ENCODE results near the gene CAMTA1.

Gene CAMTA1

DNA sequence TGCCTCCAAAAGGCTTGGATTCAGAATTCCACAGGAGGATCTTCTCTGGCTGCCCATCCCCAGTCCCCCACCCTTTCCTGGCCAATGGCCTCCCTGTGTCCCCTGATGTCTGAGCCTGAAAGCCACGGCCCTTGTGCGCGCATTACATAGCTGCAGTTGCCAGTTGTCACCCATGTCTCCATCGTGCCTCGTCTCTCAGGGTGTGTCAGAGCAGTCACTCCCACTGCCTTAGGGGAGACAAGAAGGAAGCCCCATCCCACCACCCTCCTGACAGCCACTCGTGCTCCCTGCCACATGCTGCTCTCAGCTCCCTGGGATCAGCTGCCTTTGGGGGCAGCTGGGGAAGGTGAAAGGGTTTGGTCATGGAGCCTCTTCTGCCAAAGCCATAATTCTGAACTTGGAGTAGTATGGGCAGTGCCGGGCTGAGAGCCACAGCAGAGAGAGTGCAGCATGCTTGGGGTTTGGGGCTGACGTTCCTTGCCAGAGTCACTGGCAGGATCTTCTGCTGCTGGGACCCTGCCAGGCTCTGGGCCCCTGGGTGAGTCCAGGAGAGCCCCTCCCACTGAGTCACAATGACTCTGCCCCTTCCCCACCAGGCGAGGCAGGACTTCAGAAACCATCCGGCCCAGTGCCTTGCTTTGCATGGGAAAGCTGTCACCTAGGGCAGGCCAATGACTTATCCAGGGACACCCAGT is 700.0 kb downstream of the CAMTA1 start:
- TF ChIP-seq, protein P1, sequence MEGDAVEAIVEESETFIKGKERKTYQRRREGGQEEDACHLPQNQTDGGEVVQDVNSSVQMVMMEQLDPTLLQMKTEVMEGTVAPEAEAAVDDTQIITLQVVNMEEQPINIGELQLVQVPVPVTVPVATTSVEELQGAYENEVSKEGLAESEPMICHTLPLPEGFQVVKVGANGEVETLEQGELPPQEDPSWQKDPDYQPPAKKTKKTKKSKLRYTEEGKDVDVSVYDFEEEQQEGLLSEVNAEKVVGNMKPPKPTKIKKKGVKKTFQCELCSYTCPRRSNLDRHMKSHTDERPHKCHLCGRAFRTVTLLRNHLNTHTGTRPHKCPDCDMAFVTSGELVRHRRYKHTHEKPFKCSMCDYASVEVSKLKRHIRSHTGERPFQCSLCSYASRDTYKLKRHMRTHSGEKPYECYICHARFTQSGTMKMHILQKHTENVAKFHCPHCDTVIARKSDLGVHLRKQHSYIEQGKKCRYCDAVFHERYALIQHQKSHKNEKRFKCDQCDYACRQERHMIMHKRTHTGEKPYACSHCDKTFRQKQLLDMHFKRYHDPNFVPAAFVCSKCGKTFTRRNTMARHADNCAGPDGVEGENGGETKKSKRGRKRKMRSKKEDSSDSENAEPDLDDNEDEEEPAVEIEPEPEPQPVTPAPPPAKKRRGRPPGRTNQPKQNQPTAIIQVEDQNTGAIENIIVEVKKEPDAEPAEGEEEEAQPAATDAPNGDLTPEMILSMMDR (IDR thresholded peaks at IDR 0.05; ENCODE audit: control insufficient read depth, insufficient read depth, low read depth, low read length, missing control alignments) = no peak
- no peak overlapping the region for H3K4me3 ChIP-seq (ENCODE audit: control insufficient read depth, low read depth, low read length)
- DNase-seq (ENCODE audit: low read depth) = no peak

DNA sequence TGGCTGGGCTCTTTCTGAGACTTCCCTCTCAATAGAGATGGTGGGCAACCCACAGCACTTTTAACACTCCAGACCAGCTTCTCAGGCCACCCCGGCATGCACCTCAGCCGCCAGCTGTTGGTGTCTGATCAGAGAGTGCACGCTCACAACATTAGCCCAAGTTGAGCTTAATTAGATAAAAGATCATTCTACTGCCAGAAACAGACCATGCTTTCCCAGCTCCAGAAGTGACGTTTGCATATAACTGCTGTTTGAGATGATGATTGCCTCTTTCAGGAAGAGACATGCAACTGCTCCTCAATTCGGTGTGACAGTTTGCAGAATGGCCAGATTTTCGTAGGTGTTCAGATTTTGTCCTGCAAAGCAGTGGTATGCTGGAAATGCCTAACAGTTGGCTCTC is 700.6 kb downstream of the CAMTA1 start:
- H3K4me3 ChIP-seq (ENCODE audit: control insufficient read depth, low read depth, low read length) = no peak overlapping the region
- TF ChIP-seq, protein P1 (IDR thresholded peaks at IDR 0.05; ENCODE audit: control insufficient read depth, insufficient read depth, low read depth, low read length, missing control alignments) = no peak
- no peak for DNase-seq (ENCODE audit: low read depth)

DNA sequence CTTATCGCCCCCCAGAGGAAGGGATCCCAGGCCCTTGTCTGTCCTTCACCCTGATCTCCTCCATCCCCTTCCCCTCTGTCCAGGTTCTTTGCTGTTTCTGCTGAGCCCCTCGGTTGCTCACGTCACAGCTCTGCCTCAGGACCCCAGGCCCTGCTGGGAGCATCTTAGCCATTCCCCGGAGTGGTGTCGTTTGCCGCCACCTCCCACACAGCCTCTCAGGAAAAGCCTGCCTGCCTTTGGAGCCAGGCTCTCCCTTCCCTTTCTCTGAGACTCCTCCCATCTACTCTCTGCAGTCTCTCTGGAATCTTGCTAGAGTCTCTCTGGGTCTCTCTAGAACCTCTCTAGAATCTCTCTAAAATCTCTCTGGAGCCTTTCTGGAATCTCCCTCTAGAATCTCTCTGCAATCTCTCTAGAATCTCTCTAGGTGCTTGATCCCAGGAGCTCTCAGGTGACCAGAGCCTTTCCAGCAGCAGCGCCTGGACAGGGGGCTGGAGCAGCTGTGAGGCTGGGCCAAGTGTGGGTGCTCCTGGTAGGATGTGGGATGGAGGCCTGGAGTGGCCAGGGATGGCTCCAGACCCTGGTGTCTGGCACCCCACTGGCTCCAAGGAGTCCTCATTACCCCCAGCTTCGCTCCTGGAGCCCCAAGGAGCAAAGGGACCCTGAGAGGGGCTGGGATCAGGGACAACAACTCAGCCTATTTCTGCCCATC is 702.7 kb downstream of the CAMTA1 start:
- DNase-seq (ENCODE audit: low read depth) = no peak
- TF ChIP-seq, protein P1 (IDR thresholded peaks at IDR 0.05; ENCODE audit: control insufficient read depth, insufficient read depth, low read depth, low read length, missing control alignments) = no peak

DNA sequence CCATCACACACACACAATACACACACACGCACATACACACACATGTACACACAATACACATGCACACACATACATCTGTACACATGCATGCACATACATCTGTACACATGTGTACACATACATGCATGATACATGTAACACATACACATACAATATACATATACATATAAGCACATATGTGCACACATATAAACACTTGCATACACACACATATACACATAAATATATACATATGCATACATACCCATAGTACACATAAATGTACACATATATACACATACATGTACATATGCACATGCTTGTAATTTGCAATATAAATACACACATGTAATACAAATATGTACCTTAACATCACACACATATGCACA is 703.2 kb downstream of the CAMTA1 start:
- DNase-seq (ENCODE audit: low read depth) = no peak
- TF ChIP-seq, protein P1 (IDR thresholded peaks at IDR 0.05; ENCODE audit: control insufficient read depth, insufficient read depth, low read depth, low read length, missing control alignments) = no peak
- H3K4me3 ChIP-seq (ENCODE audit: control insufficient read depth, low read depth, low read length) = no peak overlapping the region

More for the DNA sequence above, 702.7 kb downstream of the CAMTA1 start:
- no peak overlapping the region for H3K4me3 ChIP-seq (ENCODE audit: control insufficient read depth, low read depth, low read length)

DNA sequence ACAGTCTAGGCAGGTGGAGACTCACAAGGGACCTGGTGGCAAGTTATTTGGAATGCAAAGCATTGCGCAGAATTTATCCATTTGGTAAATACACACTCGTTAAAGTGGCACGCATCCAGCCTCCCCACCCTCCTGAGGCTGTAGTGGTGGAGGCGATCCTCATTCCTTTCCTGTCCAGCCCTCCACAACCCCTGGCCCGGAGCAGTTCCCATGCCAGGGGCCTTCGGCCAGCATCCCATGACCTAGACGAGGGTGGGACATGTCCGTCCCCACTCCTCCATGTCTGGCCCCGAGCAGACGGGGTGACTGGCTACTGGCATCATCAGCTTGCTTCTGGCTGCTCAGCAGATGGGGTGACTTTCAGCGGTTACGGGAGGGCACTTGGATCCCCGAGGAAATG is 704.3 kb downstream of the CAMTA1 start:
- H3K4me3 ChIP-seq (ENCODE audit: control insufficient read depth, low read depth, low read length) = no peak overlapping the region
- TF ChIP-seq, protein P1 (IDR thresholded peaks at IDR 0.05; ENCODE audit: control insufficient read depth, insufficient read depth, low read depth, low read length, missing control alignments) = no peak
- DNase-seq (ENCODE audit: low read depth) = no peak

DNA sequence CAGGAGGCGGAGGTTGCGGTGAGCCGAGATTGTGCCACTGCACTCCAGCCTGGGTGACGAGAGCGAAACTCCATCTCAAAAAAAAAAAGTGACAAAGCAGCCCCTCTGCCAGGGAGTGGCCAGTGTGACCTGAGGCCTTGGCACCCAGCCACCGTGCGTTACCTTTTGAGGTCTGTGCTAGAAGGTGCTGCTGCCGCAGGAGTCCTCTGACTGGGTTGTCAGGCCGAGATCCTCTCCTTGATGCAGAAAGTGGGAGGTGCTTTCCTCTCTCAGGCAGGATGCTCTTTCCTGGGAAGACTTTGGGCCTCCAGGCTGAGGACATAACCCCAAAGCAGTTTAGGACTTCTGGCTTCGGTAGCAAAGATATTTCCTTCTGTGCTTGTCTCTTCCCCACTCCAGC is 705.3 kb downstream of the CAMTA1 start:
- no peak overlapping the region for H3K4me3 ChIP-seq (ENCODE audit: control insufficient read depth, low read depth, low read length)
- DNase-seq (ENCODE audit: low read depth) = no peak
- TF ChIP-seq, protein P1 (IDR thresholded peaks at IDR 0.05; ENCODE audit: control insufficient read depth, insufficient read depth, low read depth, low read length, missing control alignments) = no peak

Measured in AG09309 (cell line).